Caco-2 (cell line): ENCODE data around the gene MARCHF5. TPM values are rescaled to one million over a fixed set of nuclear protein-coding genes. Genes with fewer than 3 reads are reported as not detected.

Experiments used
- BruUV-seq: library from RNA; stranded (reverse); fragments of 400-500 nt; replicated peaks from 2 replicates; lab custom pipeline; 2021; lab: Mats Ljungman, UMichigan
- CTCF ChIA-PET: fragments of 300-600 bp; sonication (Branson Sonifier 250); formaldehyde crosslinking; loops from one replicate; lab custom pipeline; 2022; ENCODE audit warnings: antibody characterized with exemption; lab: Charles Lee
- POLR2A ChIA-PET: fragments of 300-600 bp; sonication (Branson Sonifier 250); formaldehyde crosslinking; loops from one replicate; lab custom pipeline; 2022; ENCODE audit warnings: antibody characterized with exemption; lab: Charles Lee
- DNase-seq, 2 experiments: peaks; one replicate each; pipeline versions ENCODE4 v3.0.0 to v3.0.0-alpha.2; 2020 to 2022
- H3K27me3 ChIP-seq: replicated peaks from 2 replicates; pipeline ENCODE4 v1.6.0; 2011; ENCODE audit warnings: low read length; ENCODE audit not compliant: control insufficient read depth, insufficient read depth
- H3K36me3 ChIP-seq: 2 replicates; pipeline ENCODE4 v1.5.1; 2011; ENCODE audit warnings: low read length; ENCODE audit not compliant: control insufficient read depth, insufficient read depth
- H3K4me1 ChIP-seq: fragments of 250-450 bp; sonication (Bioruptor Pico); 2 replicates; pipeline ENCODE4 v1.5.1; 2020; ENCODE audit warnings: mild to moderate bottlenecking
- H3K4me3 ChIP-seq: 2 replicates; pipeline ENCODE4 v1.5.1; 2011; ENCODE audit warnings: low read depth, mild to moderate bottlenecking, control low read depth, low read length
- H3K9me3 ChIP-seq: fragments of 250-450 bp; sonication (Bioruptor Pico); 2 replicates; pipeline ENCODE4 v1.5.1; 2020; ENCODE audit warnings: mild to moderate bottlenecking, moderate library complexity
- H3K27ac Mint-ChIP-seq: one replicate; pipeline ENCODE4 v1.8.0; 2022; ENCODE audit warnings: mixed read lengths; ENCODE audit not compliant: unreplicated experiment
- H3K27me3 Mint-ChIP-seq: one replicate; pipeline ENCODE4 v1.8.0; 2022; ENCODE audit warnings: mixed read lengths; ENCODE audit not compliant: insufficient read depth, unreplicated experiment
- H3K36me3 Mint-ChIP-seq: one replicate; pipeline ENCODE4 v1.8.0; 2022; ENCODE audit warnings: mild to moderate bottlenecking, mixed read lengths; ENCODE audit not compliant: insufficient read depth, unreplicated experiment
- H3K4me1 Mint-ChIP-seq: one replicate; pipeline ENCODE4 v1.8.0; 2022; ENCODE audit warnings: low read depth, mixed read lengths; ENCODE audit not compliant: unreplicated experiment
- H3K4me3 Mint-ChIP-seq: one replicate; pipeline ENCODE4 v1.8.0; 2022; ENCODE audit warnings: mild to moderate bottlenecking, moderate library complexity, mixed read lengths; ENCODE audit not compliant: unreplicated experiment
- H3K9me3 Mint-ChIP-seq: one replicate; pipeline ENCODE4 v1.8.0; 2022; ENCODE audit warnings: mixed read lengths; ENCODE audit not compliant: unreplicated experiment
- intact Hi-C: fragments of 100-400 bp; cut with micrococcal nuclease; formaldehyde crosslinking; loops from one replicate; pipeline ENCODE4 v1.10.0; 2022; ENCODE audit not compliant: unreplicated experiment
- total RNA-seq: library from RNA; stranded (reverse); gene quantifications from 2 replicates; pipeline ENCODE4 v1.2.3, GENCODE V29; 2022
- TF ChIP-seq, protein P1 (sequence below), 2 experiments: fragments of 200-600 bp in 1 of 2; IDR thresholded peaks; 1 replicate in 1 of 2; 2 replicates in 1 of 2; pipeline versions ENCODE4 v1.5.1 to v1.8.0; 2011 to 2022; ENCODE audit warnings: antibody characterized with exemption in 1 of 2, control low read depth in 1 of 2, inconsistent platforms in 1 of 2, low read depth in 1 of 2, low read length in 1 of 2, mild to moderate bottlenecking in 1 of 2, moderate library complexity in 1 of 2; ENCODE audit not compliant: insufficient read depth in 1 of 2, severe bottlenecking in 1 of 2, unreplicated experiment in 1 of 2

The MARCHF5 gene
- total RNA-seq, 1 experiment from 2014 or later, result 30.4 TPM

DNA sequence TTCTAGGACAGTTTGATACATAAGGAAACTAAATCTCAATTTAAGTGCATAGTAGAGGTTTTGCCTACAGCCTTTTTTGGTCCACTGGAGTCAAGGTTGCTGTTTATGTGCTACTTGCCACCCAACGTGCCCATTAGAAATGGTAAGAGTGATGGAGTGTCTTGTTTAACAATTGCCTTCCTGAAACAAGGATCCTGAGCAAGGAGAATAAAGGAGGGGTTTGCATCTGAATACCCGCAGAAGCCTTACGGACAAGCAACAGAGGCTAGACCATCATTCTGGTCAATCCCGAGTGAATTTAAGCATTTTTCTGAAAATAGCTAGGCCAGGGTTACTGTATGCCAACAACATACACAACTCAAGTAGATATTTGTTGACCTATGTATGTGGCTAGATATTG, 63.6 kb downstream of the MARCHF5 start:
- TF ChIP-seq, protein P1, sequence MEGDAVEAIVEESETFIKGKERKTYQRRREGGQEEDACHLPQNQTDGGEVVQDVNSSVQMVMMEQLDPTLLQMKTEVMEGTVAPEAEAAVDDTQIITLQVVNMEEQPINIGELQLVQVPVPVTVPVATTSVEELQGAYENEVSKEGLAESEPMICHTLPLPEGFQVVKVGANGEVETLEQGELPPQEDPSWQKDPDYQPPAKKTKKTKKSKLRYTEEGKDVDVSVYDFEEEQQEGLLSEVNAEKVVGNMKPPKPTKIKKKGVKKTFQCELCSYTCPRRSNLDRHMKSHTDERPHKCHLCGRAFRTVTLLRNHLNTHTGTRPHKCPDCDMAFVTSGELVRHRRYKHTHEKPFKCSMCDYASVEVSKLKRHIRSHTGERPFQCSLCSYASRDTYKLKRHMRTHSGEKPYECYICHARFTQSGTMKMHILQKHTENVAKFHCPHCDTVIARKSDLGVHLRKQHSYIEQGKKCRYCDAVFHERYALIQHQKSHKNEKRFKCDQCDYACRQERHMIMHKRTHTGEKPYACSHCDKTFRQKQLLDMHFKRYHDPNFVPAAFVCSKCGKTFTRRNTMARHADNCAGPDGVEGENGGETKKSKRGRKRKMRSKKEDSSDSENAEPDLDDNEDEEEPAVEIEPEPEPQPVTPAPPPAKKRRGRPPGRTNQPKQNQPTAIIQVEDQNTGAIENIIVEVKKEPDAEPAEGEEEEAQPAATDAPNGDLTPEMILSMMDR (IDR thresholded peaks at IDR 0.05; ENCODE audit: insufficient read depth in 1 of 2, low read depth in 1 of 2, low read length in 1 of 2, severe bottlenecking in 1 of 2, unreplicated experiment in 1 of 2), result no peak
- H3K27me3 Mint-ChIP-seq, result no peaks in the 10 kb centered on the region
- CTCF ChIA-PET, result no interaction called here

DNA sequence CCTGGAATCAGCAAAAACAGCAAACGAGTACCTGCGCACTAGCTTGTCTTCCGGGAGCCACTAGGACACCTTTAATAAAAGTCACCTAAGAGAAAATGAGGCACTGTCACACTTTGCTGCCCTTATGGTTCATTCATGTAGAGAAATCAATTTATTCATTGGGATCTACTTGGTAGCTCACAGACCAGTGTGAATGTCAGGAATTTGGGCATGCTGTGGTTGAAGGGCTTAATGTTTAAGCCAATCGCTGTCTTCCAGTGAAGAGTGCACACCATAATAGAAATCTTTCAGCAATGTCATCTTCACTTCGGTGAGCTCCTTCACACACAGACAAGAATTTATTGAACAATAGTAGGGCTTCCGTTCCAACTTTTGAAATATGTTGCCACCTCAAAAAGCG, 65.1 kb downstream of the MARCHF5 start:
- Histone ChIP-seq H3K4me1 (no peaks in the 10 kb centered on the region), H3K36me3 (no peaks in the 10 kb centered on the region), H3K4me3 (no peak overlapping the region), H3K9me3 (0 out of 2 replicates have a peak, but pooled peaks cover 6% of the 10 kb centered on the region), H3K27me3 (no peaks in the 10 kb centered on the region)
- ChIA-PET CTCF (no interaction called here), POLR2A (no interaction called here)
- H3K27me3 Mint-ChIP-seq, result no peaks in the 10 kb centered on the region
- H3K36me3 Mint-ChIP-seq, result no peaks in the 10 kb centered on the region
- no TSS peak for BruUV-seq
- no peak for DNase-seq
- intact Hi-C loops, result no loop called here
- no peaks in the 10 kb centered on the region for H3K4me1 Mint-ChIP-seq
- H3K9me3 Mint-ChIP-seq, result no peaks in the 10 kb centered on the region
- TF ChIP-seq, protein P1 (IDR thresholded peaks at IDR 0.05; ENCODE audit: insufficient read depth in 1 of 2, low read depth in 1 of 2, low read length in 1 of 2, severe bottlenecking in 1 of 2, unreplicated experiment in 1 of 2), result no peak
- H3K4me3 Mint-ChIP-seq, result no peak overlapping the region
- H3K27ac Mint-ChIP-seq, result no peak overlapping the region

More for the DNA sequence above, 63.6 kb downstream of the MARCHF5 start:
- H3K4me1 Mint-ChIP-seq, result no peaks in the 10 kb centered on the region
- Histone ChIP-seq H3K4me1 (no peaks in the 10 kb centered on the region), H3K27me3 (no peaks in the 10 kb centered on the region), H3K36me3 (no peaks in the 10 kb centered on the region; the same call in 1 of the 2 replicates), H3K4me3 (no peak overlapping the region), H3K9me3 (0 out of 2 replicates have a peak, but pooled peaks cover 4% of the 10 kb centered on the region)
- no peak for DNase-seq
- no peaks in the 10 kb centered on the region for H3K9me3 Mint-ChIP-seq
- no peak overlapping the region for H3K27ac Mint-ChIP-seq
- peaks cover 7% of the 10 kb centered on the region for H3K36me3 Mint-ChIP-seq
- H3K4me3 Mint-ChIP-seq, result no peak overlapping the region
- POLR2A ChIA-PET, result no interaction called here
- BruUV-seq, result no TSS peak
- intact Hi-C loops, result no loop called here

DNA sequence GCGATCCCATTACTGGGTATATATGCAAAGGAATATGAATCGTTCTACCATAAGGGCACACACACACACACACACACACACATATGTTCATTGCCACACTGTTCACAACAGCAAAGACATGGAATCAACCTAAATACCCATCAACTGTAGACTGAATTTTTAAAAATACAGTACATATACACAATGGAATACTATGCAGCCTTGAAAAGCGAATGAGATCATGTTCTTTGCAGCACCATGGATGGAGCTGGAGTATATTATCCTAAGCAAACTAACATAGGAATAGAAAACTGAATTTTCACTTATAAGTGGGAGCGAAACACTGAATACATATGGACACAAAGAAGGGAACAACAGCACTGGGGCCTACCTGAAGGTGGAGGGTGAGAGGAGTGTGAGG, 72.5 kb downstream of the MARCHF5 start:
- intact Hi-C loops, result loop anchor here (10.0 kb wide), 1 partner anchor 71 kb away; no protein-coding TSS in a partner anchor
- H3K9me3 ChIP-seq, result 0 out of 2 replicates have a peak, but pooled peaks cover 7% of the 10 kb centered on the region
- no peak for DNase-seq
- Mint-ChIP-seq H3K27ac (no peak overlapping the region), H3K9me3 (no peaks in the 10 kb centered on the region), H3K4me1 (no peaks in the 10 kb centered on the region), H3K36me3 (no peaks in the 10 kb centered on the region), H3K4me3 (no peak overlapping the region), H3K27me3 (peaks cover 4% of the 10 kb centered on the region)
- ChIA-PET POLR2A (no interaction called here), CTCF (no interaction called here)
- H3K4me1 ChIP-seq, result no peaks in the 10 kb centered on the region
- no TSS peak for BruUV-seq
- H3K27me3 ChIP-seq, result no peaks in the 10 kb centered on the region
- no peaks in the 10 kb centered on the region for H3K36me3 ChIP-seq
- no peak overlapping the region for H3K4me3 ChIP-seq
- TF ChIP-seq, protein P1 (IDR thresholded peaks at IDR 0.05; ENCODE audit: insufficient read depth in 1 of 2, low read depth in 1 of 2, low read length in 1 of 2, severe bottlenecking in 1 of 2, unreplicated experiment in 1 of 2), result no peak
